ENCODE measurements around the gene DBNL.

GRCh38 chr7:44077061-44077460, 32.6 kb downstream of the DBNL start:
- TF ChIP-seq, protein P1, sequence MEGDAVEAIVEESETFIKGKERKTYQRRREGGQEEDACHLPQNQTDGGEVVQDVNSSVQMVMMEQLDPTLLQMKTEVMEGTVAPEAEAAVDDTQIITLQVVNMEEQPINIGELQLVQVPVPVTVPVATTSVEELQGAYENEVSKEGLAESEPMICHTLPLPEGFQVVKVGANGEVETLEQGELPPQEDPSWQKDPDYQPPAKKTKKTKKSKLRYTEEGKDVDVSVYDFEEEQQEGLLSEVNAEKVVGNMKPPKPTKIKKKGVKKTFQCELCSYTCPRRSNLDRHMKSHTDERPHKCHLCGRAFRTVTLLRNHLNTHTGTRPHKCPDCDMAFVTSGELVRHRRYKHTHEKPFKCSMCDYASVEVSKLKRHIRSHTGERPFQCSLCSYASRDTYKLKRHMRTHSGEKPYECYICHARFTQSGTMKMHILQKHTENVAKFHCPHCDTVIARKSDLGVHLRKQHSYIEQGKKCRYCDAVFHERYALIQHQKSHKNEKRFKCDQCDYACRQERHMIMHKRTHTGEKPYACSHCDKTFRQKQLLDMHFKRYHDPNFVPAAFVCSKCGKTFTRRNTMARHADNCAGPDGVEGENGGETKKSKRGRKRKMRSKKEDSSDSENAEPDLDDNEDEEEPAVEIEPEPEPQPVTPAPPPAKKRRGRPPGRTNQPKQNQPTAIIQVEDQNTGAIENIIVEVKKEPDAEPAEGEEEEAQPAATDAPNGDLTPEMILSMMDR (IDR thresholded peaks at IDR 0.05), result no peak
- TF ChIP-seq POLR2A (IDR thresholded peaks at IDR 0.05), result no peak

All from right lobe of liver (tissue), 4 donors.